CD4-positive, alpha-beta T cell (primary cell): ENCODE results near the gene CGB3. TPM values are rescaled to one million over a fixed set of nuclear protein-coding genes. Genes with fewer than 3 reads are reported as not detected.

Experiments
- ATAC-seq: fragments of 200-7000 bp; cut with Tn5 transposase; one replicate; pipeline ENCODE4 v1.10.0; 2022; ENCODE audit warnings: mild to moderate bottlenecking; ENCODE audit not compliant: poor library complexity
- CTCF ChIA-PET: fragments of 350-600 bp; sonication (Branson Sonifier 250); formaldehyde crosslinking; loops from one replicate; lab custom pipeline; 2021; ENCODE audit warnings: antibody characterized with exemption, inconsistent platforms; lab: Charles Lee
- POLR2A ChIA-PET: fragments of 350-600 bp; sonication (Branson Sonifier 250); formaldehyde crosslinking; loops from one replicate; lab custom pipeline; 2021; ENCODE audit warnings: antibody characterized with exemption, inconsistent platforms; lab: Charles Lee
- DNase-seq, 14 experiments: peaks; one replicate each; pipeline ENCODE4 v3.0.0-alpha.2; 2013 to 2020; ENCODE audit warnings: mixed read lengths in 2 of 14
- H3K27ac ChIP-seq, 2 donors: one replicate each; pipeline versions ENCODE4 v1.5.1 to v1.7.0; 2013; ENCODE audit warnings: low read length in 2 of 2, low read depth in 1 of 2, mild to moderate bottlenecking in 1 of 2
- H3K27me3 ChIP-seq, 2 experiments: 1 replicate in 1 of 2; 2 replicates in 1 of 2; pipeline versions ENCODE4 v1.6.1 to v1.7.0; 2013; ENCODE audit warnings: low read length in 2 of 2, control low read depth in 1 of 2, mild to moderate bottlenecking in 1 of 2, moderate library complexity in 1 of 2; ENCODE audit not compliant: insufficient read depth in 2 of 2, control insufficient read depth in 1 of 2
- H3K36me3 ChIP-seq: one replicate; pipeline ENCODE4 v1.6.1; 2013; ENCODE audit warnings: low read length, control low read depth; ENCODE audit not compliant: insufficient read depth
- H3K4me1 ChIP-seq: one replicate; pipeline ENCODE4 v1.6.1; 2013; ENCODE audit warnings: low read length, control low read depth; ENCODE audit not compliant: insufficient read depth
- H3K4me3 ChIP-seq: one replicate; pipeline ENCODE4 v1.5.1; 2013; ENCODE audit warnings: mild to moderate bottlenecking, low read length, moderate library complexity
- H3K9me3 ChIP-seq, 2 experiments: 1 replicate in 1 of 2; 2 replicates in 1 of 2; pipeline versions ENCODE4 v1.6.1 to v1.7.0; 2013; ENCODE audit warnings: low read length in 2 of 2, mild to moderate bottlenecking in 2 of 2, control low read depth in 1 of 2, moderate library complexity in 1 of 2; ENCODE audit not compliant: control insufficient read depth in 1 of 2, insufficient read depth in 1 of 2
- H3K27ac Mint-ChIP-seq: one replicate; pipeline ENCODE4 v1.8.0; 2020; ENCODE audit warnings: mixed read lengths
- H3K27me3 Mint-ChIP-seq: one replicate; pipeline ENCODE4 v1.8.0; 2021; ENCODE audit warnings: mixed read lengths
- H3K36me3 Mint-ChIP-seq: one replicate; pipeline ENCODE4 v1.8.0; 2021; ENCODE audit warnings: low read depth, mixed read lengths
- H3K4me1 Mint-ChIP-seq: one replicate; pipeline ENCODE4 v1.8.0; 2021; ENCODE audit warnings: low read depth, mixed read lengths
- H3K4me3 Mint-ChIP-seq: one replicate; pipeline ENCODE4 v1.8.0; 2020; ENCODE audit warnings: mild to moderate bottlenecking, mixed read lengths
- H3K9me3 Mint-ChIP-seq: one replicate; pipeline ENCODE4 v1.8.0; 2020; ENCODE audit warnings: mixed read lengths
- CTCF ChIP-seq: fragments of 200-600 bp; IDR thresholded peaks from one replicate; pipeline ENCODE4 v1.8.0; 2022; ENCODE audit warnings: antibody characterized with exemption, mild to moderate bottlenecking
- intact Hi-C, 2 experiments: fragments of 100-400 bp; cut with DNase I in 1 of 2; cut with micrococcal nuclease in 1 of 2; formaldehyde crosslinking; loops; one replicate each; pipeline versions ENCODE4 v1.15.1 to v1.9.0; 2023 to 2025; cut with DNase I, micrococcal nuclease
- total RNA-seq, 174 experiments: library from RNA in 2 of 174; stranded (reverse) in 2 of 174; gene quantifications; one replicate each; pipeline ENCODE4 v1.2.3 and lab custom pipeline; 2021 to 2026

CGB3 gene
- total RNA-seq, 2 experiments from 2014 or later, result not detected

GRCh38 chr19:48992581-48993174, 31.5 kb downstream of the CGB3 start:
- Mint-ChIP-seq H3K27ac (peak overlapping the region; percentile 90), H3K9me3 (no peaks in the 10 kb centered on the region), H3K36me3 (peaks cover 34% of the 10 kb centered on the region), H3K4me3 (peak overlapping the region; percentile 92), H3K4me1 (peaks cover 40% of the 10 kb centered on the region), H3K27me3 (no peaks in the 10 kb centered on the region)
- peaks cover 43% of the 10 kb centered on the region for H3K4me1 ChIP-seq
- no peak for TF ChIP-seq CTCF
- H3K27ac ChIP-seq, result peak overlapping the region; percentile 41 to 82
- CTCF ChIA-PET, result interaction anchor here (0.5 to 2.4 kb wide), 17 partner anchors 13 to 725 kb away, joined by 3 to 15 read pairs (median 5); partner anchors contain the start of genes BAX, NUCB1 and PPP1R15A
- intact Hi-C loops, result loop anchor here (2.0 to 10.0 kb wide), 9 partner anchors 26 to 628 kb away; partner anchors contain the start of genes CYTH2 (in 1 of the 2), DHDH (in 1 of the 2), IZUMO1 (in 1 of the 2) and SLC17A7 (in 1 of the 2)
- peaks cover 10% of the 10 kb centered on the region for H3K36me3 ChIP-seq
- H3K4me3 ChIP-seq, result peak overlapping the region; percentile 84
- no peaks in the 10 kb centered on the region for H3K9me3 ChIP-seq
- no peak for ATAC-seq
- no peaks in the 10 kb centered on the region for H3K27me3 ChIP-seq
- POLR2A ChIA-PET, result interaction anchor here (0.8 to 3.3 kb wide), 32 partner anchors 14 to 1719 kb away, joined by 3 to 41 read pairs (median 4); partner anchors contain the start of genes AKT1S1, AP2A1, CA11 and CGB7
- peak in 2 of 14 experiments; percentile 8 to 33 for DNase-seq

- DNase-seq (peak in 2 of 14 experiments; percentile 62 to 65), ATAC-seq (no peak)
- Mint-ChIP-seq H3K4me1 (peaks cover 38% of the 10 kb centered on the region), H3K27me3 (no peaks in the 10 kb centered on the region), H3K9me3 (no peaks in the 10 kb centered on the region), H3K27ac (peak overlapping the region; percentile 90), H3K4me3 (peak overlapping the region; percentile 92), H3K36me3 (peaks cover 39% of the 10 kb centered on the region)
- Histone ChIP-seq H3K27me3 (no peaks in the 10 kb centered on the region), H3K27ac (peak overlapping the region in 1 of 2 donors; percentile 41), H3K9me3 (no peaks in the 10 kb centered on the region), H3K4me1 (peaks cover 43% of the 10 kb centered on the region), H3K4me3 (peak overlapping the region; percentile 84), H3K36me3 (peaks cover 10% of the 10 kb centered on the region)
- CTCF ChIA-PET, result interaction anchor here (0.5 to 2.4 kb wide), 4 partner anchors 21 to 106 kb away, joined by 3 to 15 read pairs (median 9); no protein-coding TSS in a partner anchor
- TF ChIP-seq CTCF, result no peak
- POLR2A ChIA-PET, result interaction anchor here (0.8 to 3.3 kb wide), 4 partner anchors 25 to 346 kb away, joined by 4 to 41 read pairs (median 12); partner anchors contain the start of genes CA11, FTL, LIN7B and NUCB1
- intact Hi-C loops, result loop anchor here (2.0 to 10.0 kb wide), 9 partner anchors 27 to 627 kb away; partner anchors contain the start of genes CYTH2 (in 1 of the 2), DHDH (in 1 of the 2), IZUMO1 (in 1 of the 2) and SLC17A7 (in 1 of the 2)
Observed at GRCh38 chr19:48991873-48992580, 32.1 kb downstream of the CGB3 start.

GRCh38 chr19:48991011-48991609, 33.0 kb downstream of the CGB3 start:
- Mint-ChIP-seq H3K4me3 (no peak overlapping the region), H3K4me1 (peaks cover 35% of the 10 kb centered on the region), H3K27me3 (no peaks in the 10 kb centered on the region), H3K9me3 (no peaks in the 10 kb centered on the region), H3K27ac (no peak overlapping the region), H3K36me3 (peaks cover 47% of the 10 kb centered on the region)
- Histone ChIP-seq H3K27ac (no peak overlapping the region), H3K4me1 (peaks cover 43% of the 10 kb centered on the region), H3K27me3 (no peaks in the 10 kb centered on the region), H3K4me3 (no peak overlapping the region), H3K9me3 (no peaks in the 10 kb centered on the region), H3K36me3 (peaks cover 11% of the 10 kb centered on the region)
- ATAC-seq, result no peak
- POLR2A ChIA-PET, result no interaction called here
- peak in 1 of 14 experiments; percentile 37 for DNase-seq
- intact Hi-C loops, result loop anchor here (5.0 to 10.0 kb wide), 6 partner anchors 136 to 626 kb away; partner anchors contain the start of genes IZUMO1 (in 1 of the 2), SLC17A7 (in 1 of the 2), SYNGR4 (in 1 of the 2) and TMEM143 (in 1 of the 2)
- CTCF ChIA-PET, result no interaction called here
- no peak for TF ChIP-seq CTCF
